ENCODE results near the gene ZNF438. TPM values are rescaled to one million over a fixed set of nuclear protein-coding genes. Genes with fewer than 3 reads are reported as not detected.

Gene ZNF438
- total RNA-seq, 2 experiments from 2014 or later = 2.3 to 2.6 TPM

DNA sequence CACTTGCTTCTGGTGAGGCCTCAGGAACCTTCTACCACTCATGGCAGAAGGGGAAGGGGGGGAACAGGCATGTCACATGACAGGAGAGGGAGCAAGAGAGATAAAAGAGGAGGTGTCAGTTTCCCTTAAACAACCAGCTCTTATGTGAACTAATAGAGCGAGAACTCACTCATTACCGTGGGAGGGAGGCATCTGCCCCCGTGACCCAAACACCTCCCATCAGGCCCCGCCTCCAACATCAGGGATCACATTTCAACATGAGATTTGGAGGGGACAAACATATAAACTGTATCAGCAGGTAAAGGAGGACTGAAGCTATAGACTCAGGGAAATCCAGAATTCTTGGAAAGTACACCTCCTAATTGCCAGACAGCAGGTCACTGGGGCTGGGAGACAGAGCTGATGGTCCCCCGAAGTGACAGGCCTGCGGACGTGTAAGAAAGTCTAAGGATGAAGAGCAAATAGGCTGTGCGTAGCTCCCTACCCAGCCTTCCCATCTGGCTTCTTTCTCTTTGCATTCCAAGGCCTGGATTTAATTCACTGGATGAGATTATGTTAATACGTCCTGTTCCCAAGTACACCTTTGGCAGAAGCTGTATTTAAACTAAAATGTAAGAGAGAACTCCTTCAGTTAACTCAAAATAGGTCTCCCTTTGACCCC is 215.4 kb downstream of the ZNF438 start:
- Mint-ChIP-seq H3K4me1 (ENCODE audit: low read depth) (peaks cover 28% of the 10 kb centered on the region), H3K9me3 (ENCODE audit: insufficient read depth) (no peaks in the 10 kb centered on the region), H3K36me3 (ENCODE audit: low read depth) (no peaks in the 10 kb centered on the region), H3K27ac (no peak overlapping the region), H3K27me3 (ENCODE audit: low read depth) (peaks cover 2% of the 10 kb centered on the region), H3K4me3 (no peak overlapping the region)
- no peak for DNase-seq
- no peak for ATAC-seq
- ChIA-PET CTCF (interaction anchor here (0.9 to 2.5 kb wide), 3 partner anchors 14 to 129 kb away, joined by 3 to 6 read pairs (median 3); no protein-coding TSS in a partner anchor), POLR2A (interaction anchor here (0.6 kb wide), 1 partner anchor 32 kb away, joined by 7 read pairs; no protein-coding TSS in a partner anchor)

DNA sequence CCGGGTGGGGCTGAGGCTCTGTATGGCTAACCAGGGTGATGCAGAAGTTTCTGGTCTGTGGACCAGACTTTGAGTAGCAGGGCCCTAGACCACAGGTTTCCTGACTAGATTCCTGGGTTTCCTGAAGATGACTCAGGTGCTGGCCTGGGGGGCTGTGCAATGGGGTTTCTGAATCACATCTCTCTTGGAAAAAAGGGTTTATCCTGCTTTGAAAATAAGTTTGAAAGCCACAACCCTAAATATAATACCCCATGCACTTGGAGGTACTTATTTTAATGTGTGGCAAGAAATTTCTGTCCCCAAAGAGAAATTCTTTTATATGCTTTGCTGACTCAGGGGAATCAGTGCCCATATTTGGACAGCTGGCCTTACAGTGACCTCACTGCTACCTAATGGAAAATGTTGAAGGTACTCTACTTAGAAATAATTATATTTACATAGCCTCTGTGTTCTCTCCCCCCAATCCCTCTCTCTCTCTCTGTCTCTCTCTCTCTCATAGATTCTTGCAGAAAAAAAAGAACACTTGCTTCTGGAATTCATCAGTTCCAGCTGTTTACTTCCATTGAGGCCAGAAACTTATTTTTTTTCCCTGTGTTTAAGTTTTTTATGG is 217.7 kb downstream of the ZNF438 start:
- no peaks in the 10 kb centered on the region for H3K9me3 Mint-ChIP-seq (ENCODE audit: insufficient read depth)
- CTCF ChIA-PET = interaction anchor here (2.5 kb wide), 1 partner anchor 29 kb away, joined by 6 read pairs; no protein-coding TSS in a partner anchor
- H3K27ac Mint-ChIP-seq = no peak overlapping the region
- POLR2A ChIA-PET = no interaction called here
- peaks cover 2% of the 10 kb centered on the region for H3K27me3 Mint-ChIP-seq (ENCODE audit: low read depth)
- H3K4me3 Mint-ChIP-seq = no peak overlapping the region
- no peaks in the 10 kb centered on the region for H3K36me3 Mint-ChIP-seq (ENCODE audit: low read depth)
- ATAC-seq (no peak), DNase-seq (no peak)
- H3K4me1 Mint-ChIP-seq (ENCODE audit: low read depth) = peaks cover 30% of the 10 kb centered on the region

DNA sequence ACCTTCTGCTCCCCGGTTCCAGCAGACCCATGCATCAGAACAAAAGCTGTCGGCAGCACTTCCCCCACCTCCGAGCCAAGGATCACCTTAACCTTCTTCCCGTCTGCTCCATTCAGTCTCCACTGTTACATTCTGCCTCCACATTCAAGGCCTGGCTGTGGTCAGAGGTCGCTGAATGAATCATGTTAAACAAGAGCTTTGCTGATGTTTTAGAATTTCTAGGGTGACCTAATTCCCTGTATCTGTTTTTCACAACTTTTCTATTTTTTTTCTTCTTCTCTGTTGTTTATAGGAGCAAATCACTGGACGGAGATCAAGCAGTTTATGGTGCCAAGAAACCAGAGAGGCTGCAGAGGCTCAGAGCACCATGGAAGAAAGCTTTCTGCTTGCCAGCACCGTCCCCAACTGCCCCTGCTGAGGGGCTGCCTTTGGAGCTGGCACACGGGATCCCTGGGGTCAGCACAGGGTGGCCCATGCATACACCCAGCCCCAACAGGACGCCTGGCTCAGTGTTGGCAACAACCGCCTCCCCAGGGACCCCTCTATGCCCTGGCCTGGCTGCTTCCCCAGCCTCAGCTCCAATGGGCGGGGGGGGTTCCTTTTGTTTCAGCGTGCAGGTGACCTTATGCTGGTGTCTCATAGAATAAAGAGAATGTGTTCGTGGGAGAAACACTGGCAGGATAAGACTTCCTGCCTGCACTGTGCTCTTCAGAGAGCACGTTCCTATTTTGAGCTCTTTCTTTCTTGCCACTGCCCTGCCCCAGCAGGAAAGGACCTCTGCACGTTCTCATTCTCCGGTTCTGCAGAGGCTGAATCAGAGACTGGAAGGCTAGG is 219.4 kb downstream of the ZNF438 start:
- ATAC-seq (peak; percentile 19), DNase-seq (no peak)
- peaks cover 2% of the 10 kb centered on the region for H3K27me3 Mint-ChIP-seq (ENCODE audit: low read depth)
- peak overlapping the region; percentile 65 for H3K27ac Mint-ChIP-seq
- CTCF ChIA-PET = interaction anchor here (1.2 kb wide), 1 partner anchor 28 kb away, joined by 4 read pairs; no protein-coding TSS in a partner anchor
- peaks cover 33% of the 10 kb centered on the region for H3K4me1 Mint-ChIP-seq (ENCODE audit: low read depth)
- no peak overlapping the region for H3K4me3 Mint-ChIP-seq
- H3K9me3 Mint-ChIP-seq (ENCODE audit: insufficient read depth) = no peaks in the 10 kb centered on the region
- H3K36me3 Mint-ChIP-seq (ENCODE audit: low read depth) = no peaks in the 10 kb centered on the region
- POLR2A ChIA-PET = no interaction called here

DNA sequence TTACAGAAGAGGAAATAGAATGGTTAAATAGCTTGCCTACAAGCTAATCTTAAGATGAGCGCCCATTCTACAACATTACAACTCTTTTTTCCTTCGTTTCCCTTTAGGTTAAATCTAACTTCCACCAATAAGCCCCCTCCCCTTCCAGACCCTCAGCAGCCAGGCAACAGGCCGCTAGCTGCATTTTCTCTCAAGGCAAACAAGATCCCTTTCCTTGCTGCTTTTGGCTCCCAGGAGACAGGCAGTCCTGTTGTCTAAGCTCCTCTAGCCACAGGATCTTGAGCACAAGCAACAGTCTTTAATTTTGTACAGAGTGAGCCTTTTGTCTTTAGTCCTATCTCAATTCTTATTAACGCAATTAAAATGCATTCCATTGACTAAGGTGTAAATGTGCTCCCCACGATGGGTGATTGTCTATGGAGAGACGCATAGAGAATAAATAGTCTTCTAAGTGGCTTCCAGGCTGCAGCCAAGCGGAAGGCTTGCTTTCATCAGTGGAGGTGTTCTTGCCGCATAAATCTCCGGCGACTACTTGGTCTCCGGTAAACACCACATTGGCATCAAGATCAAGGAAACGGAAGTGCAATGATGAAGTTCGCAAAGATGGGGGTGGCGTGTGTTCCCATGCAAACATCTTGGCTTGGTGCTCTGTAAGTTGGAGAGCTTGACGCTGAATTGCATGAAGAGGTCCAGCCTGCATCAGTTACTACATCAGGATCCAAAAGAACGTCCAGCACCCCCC is 220.2 kb downstream of the ZNF438 start:
- Mint-ChIP-seq H3K9me3 (ENCODE audit: insufficient read depth) (no peaks in the 10 kb centered on the region), H3K36me3 (ENCODE audit: low read depth) (no peaks in the 10 kb centered on the region), H3K4me1 (ENCODE audit: low read depth) (peaks cover 36% of the 10 kb centered on the region), H3K27ac (peak overlapping the region; percentile 65), H3K27me3 (ENCODE audit: low read depth) (peaks cover 2% of the 10 kb centered on the region), H3K4me3 (no peak overlapping the region)
- ChIA-PET POLR2A (interaction anchor here (0.5 kb wide), 1 partner anchor 463 kb away, joined by 4 read pairs; no protein-coding TSS in a partner anchor), CTCF (interaction anchor here (1.0 kb wide), 1 partner anchor 172 kb away, joined by 3 read pairs; no protein-coding TSS in a partner anchor)
- peak; percentile 36 for DNase-seq
- ATAC-seq = no peak

DNA sequence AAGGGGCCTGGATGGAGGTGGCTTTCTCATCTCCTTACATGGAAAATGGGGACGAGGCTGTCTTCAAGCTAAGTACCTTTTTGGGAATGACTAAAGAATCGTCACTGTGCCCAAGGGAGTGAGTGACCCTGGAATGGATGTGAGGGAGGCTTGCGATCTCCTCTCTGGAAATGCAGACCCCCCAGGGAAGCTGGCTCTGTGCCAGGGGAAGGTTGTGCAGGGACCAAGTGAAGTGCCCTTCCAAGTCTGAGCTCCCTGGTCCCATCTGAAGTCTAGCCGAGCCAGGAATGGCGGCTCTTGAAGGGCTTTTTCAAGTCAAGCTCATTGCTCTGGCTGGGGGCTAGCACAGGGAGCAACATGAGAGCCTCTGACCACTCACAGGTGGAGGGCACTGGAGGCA is 221.2 kb downstream of the ZNF438 start:
- no peaks in the 10 kb centered on the region for H3K36me3 Mint-ChIP-seq (ENCODE audit: low read depth)
- POLR2A ChIA-PET = no interaction called here
- no peak for ATAC-seq

DNA sequence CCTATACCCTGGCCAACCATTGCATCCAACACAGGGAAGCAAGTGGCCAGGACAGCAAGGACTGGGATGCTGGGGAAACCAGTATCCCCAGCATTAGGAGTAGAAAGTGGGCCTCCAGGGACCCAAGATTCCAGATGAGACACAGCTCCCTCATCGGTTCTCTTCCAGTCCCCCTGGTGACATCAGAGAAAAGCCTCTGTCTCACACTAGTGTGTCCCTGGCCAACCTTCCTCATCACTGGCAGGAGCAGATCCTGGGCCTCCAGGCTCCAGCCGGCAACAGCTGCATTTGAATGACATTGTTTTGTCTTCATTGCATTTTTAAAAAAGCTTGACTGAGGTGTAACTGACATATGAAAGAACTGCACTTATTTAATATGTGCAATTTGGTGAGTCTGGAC is 224.8 kb downstream of the ZNF438 start:
- Mint-ChIP-seq H3K27me3 (ENCODE audit: low read depth) (no peaks in the 10 kb centered on the region), H3K4me3 (no peak overlapping the region), H3K4me1 (ENCODE audit: low read depth) (peaks cover 18% of the 10 kb centered on the region), H3K9me3 (ENCODE audit: insufficient read depth) (no peaks in the 10 kb centered on the region), H3K27ac (no peak overlapping the region), H3K36me3 (ENCODE audit: low read depth) (no peaks in the 10 kb centered on the region)
- DNase-seq (no peak), ATAC-seq (no peak)
- CTCF ChIA-PET = interaction anchor here (1.8 kb wide), 1 partner anchor 119 kb away, joined by 4 read pairs; no protein-coding TSS in a partner anchor
- POLR2A ChIA-PET = no interaction called here

More for the DNA sequence above, 221.2 kb downstream of the ZNF438 start:
- H3K9me3 Mint-ChIP-seq (ENCODE audit: insufficient read depth) = no peaks in the 10 kb centered on the region
- peaks cover 36% of the 10 kb centered on the region for H3K4me1 Mint-ChIP-seq (ENCODE audit: low read depth)
- DNase-seq = no peak
- H3K4me3 Mint-ChIP-seq = no peak overlapping the region
- CTCF ChIA-PET = no interaction called here
- H3K27ac Mint-ChIP-seq = no peak overlapping the region
- peaks cover 2% of the 10 kb centered on the region for H3K27me3 Mint-ChIP-seq (ENCODE audit: low read depth)

DNA sequence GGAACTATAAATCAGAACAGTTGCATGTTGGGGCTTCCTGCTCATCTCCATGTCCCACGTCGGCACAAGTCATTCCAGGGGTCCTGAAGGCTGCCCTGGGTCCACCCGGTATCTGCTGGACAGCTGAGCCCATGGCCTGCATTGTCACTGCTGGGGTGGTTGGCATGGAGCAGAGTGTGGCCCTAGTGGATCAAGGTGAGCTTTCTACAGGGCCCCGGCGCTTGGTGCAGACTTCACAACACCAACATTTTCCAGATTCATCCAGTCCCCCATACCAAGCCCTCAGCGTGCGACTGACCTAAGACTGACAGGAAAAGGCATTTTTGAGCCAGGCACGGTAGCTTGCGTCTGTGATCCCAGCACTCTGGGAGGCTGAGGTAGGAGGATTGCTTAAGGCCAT is 226.6 kb downstream of the ZNF438 start:
- no peaks in the 10 kb centered on the region for H3K36me3 Mint-ChIP-seq (ENCODE audit: low read depth)
- no peaks in the 10 kb centered on the region for H3K9me3 Mint-ChIP-seq (ENCODE audit: insufficient read depth)
- POLR2A ChIA-PET = interaction anchor here (1.2 kb wide), 1 partner anchor 29 kb away, joined by 3 read pairs; no protein-coding TSS in a partner anchor
- H3K27ac Mint-ChIP-seq = no peak overlapping the region
- DNase-seq (no peak), ATAC-seq (no peak)
- CTCF ChIA-PET = interaction anchor here (1.5 to 1.8 kb wide), 2 partner anchors 118 to 134 kb away, joined by 4 to 5 read pairs; no protein-coding TSS in a partner anchor
- peaks cover 10% of the 10 kb centered on the region for H3K4me1 Mint-ChIP-seq (ENCODE audit: low read depth)
- no peaks in the 10 kb centered on the region for H3K27me3 Mint-ChIP-seq (ENCODE audit: low read depth)
- H3K4me3 Mint-ChIP-seq = no peak overlapping the region

DNA sequence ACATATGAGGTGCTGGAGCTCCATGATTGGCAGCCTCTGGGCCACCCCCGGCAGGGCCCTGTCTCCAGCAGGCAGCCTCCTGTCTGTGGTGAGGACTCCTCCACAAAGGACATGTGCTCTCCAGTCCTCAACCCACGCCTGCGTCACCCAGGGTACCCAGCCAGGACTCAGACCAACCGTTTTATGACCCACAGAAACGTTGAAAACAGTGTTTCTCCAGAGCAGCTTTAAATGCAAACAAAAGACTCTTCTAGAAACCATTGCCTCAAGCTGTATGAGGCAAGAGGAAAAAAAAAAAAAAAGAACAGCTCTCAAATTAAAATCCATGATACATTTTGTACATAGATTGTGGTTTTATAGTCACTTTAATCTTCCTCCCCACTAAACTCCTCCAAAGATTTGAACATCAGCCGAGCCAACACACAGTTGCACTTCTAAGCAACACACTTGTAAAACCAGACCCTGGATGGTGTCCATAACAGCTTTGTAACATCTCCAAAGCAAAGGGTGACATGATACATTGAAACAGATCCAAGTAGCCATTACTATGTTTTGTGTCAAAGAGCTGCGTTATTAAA is 227.1 kb downstream of the ZNF438 start:
- H3K36me3 Mint-ChIP-seq (ENCODE audit: low read depth) = no peaks in the 10 kb centered on the region
- no peak for DNase-seq
- POLR2A ChIA-PET = no interaction called here
- H3K27ac Mint-ChIP-seq = no peak overlapping the region
- H3K4me1 Mint-ChIP-seq (ENCODE audit: low read depth) = peaks cover 10% of the 10 kb centered on the region
- H3K4me3 Mint-ChIP-seq = no peak overlapping the region
- no peaks in the 10 kb centered on the region for H3K9me3 Mint-ChIP-seq (ENCODE audit: insufficient read depth)
- no peaks in the 10 kb centered on the region for H3K27me3 Mint-ChIP-seq (ENCODE audit: low read depth)
- ATAC-seq = no peak
- CTCF ChIA-PET = interaction anchor here (0.9 to 1.5 kb wide), 2 partner anchors 21 to 134 kb away, joined by 5 read pairs; no protein-coding TSS in a partner anchor

DNA sequence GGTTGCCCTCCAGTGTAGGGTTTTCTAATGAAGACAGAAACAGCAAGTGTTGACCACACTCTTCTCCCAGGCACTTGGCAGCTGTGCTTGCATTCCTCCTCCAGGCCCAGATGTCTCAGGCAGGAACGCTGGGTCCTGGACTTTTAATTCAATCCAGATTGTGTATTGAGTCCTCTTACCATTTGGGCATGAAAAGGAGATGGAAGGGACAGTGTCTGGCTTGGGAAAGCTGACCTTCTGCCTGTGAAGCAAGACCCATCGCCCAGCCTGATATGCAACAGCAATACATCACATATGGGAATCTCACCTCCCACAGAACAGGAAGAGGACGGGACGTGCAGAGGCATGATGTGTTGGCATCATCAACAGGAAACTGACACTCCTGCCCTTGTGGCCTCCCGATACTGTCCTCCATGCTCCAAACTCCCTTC is 227.8 kb downstream of the ZNF438 start:
- peaks cover 10% of the 10 kb centered on the region for H3K4me1 Mint-ChIP-seq (ENCODE audit: low read depth)
- no peak for ATAC-seq

DNA sequence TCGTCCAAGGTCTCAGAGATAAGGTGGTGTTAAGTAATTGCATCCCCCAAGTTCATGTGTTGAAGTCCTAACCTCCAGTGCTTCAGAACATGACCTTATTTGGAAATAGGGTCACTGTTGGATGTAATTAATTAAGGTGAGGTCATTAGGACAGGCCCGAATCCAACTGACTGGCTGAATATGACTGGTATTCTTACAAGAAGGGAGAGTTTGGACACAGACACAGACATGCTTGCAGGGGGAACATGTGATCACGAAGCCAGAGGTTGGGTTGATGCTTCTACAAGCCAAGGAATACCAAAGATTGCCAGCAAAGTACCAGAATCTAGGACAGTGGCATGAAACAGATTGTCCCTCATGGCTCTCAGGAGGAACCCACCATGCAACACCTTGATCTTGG is 228.6 kb downstream of the ZNF438 start:
- Mint-ChIP-seq H3K36me3 (ENCODE audit: low read depth) (no peaks in the 10 kb centered on the region), H3K4me1 (ENCODE audit: low read depth) (peaks cover 10% of the 10 kb centered on the region), H3K27ac (no peak overlapping the region), H3K9me3 (ENCODE audit: insufficient read depth) (no peaks in the 10 kb centered on the region), H3K27me3 (ENCODE audit: low read depth) (no peaks in the 10 kb centered on the region), H3K4me3 (no peak overlapping the region)
- POLR2A ChIA-PET = no interaction called here
- DNase-seq (no peak), ATAC-seq (no peak)
- CTCF ChIA-PET = no interaction called here

More for the DNA sequence above, 227.8 kb downstream of the ZNF438 start:
- ChIA-PET CTCF (interaction anchor here (0.9 to 1.5 kb wide), 2 partner anchors 20 to 133 kb away, joined by 5 read pairs; no protein-coding TSS in a partner anchor), POLR2A (no interaction called here)
- H3K27ac Mint-ChIP-seq = no peak overlapping the region
- H3K36me3 Mint-ChIP-seq (ENCODE audit: low read depth) = no peaks in the 10 kb centered on the region
- no peaks in the 10 kb centered on the region for H3K9me3 Mint-ChIP-seq (ENCODE audit: insufficient read depth)
- DNase-seq = no peak
- H3K27me3 Mint-ChIP-seq (ENCODE audit: low read depth) = no peaks in the 10 kb centered on the region
- no peak overlapping the region for H3K4me3 Mint-ChIP-seq

DNA sequence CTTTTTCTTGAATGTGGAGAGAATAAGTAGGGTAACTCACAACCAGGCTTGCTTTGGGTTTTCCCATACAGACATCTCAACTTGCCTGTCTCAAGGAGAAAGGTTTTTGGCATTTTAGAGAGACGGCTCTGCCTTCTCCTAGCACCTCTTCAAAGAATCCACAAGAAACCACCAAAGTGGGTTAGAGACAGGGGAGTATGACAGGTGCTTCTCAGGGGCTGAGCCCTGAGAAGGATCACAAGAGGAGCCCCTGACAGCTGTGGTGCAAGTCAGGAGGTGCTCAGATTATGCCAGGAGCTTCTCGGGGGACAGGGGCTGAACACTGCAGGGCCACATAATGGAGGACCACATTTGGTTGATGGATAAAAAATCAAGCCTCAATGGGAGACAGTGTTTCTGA is 231.3 kb downstream of the ZNF438 start:
- DNase-seq = no peak
- ATAC-seq = no peak
- no peaks in the 10 kb centered on the region for H3K36me3 Mint-ChIP-seq (ENCODE audit: low read depth)
- CTCF ChIA-PET = no interaction called here
- H3K4me3 Mint-ChIP-seq = no peak overlapping the region
- peaks cover 4% of the 10 kb centered on the region for H3K4me1 Mint-ChIP-seq (ENCODE audit: low read depth)
- no peak overlapping the region for H3K27ac Mint-ChIP-seq
- H3K27me3 Mint-ChIP-seq (ENCODE audit: low read depth) = no peaks in the 10 kb centered on the region
- H3K9me3 Mint-ChIP-seq (ENCODE audit: insufficient read depth) = no peaks in the 10 kb centered on the region
- POLR2A ChIA-PET = no interaction called here

Data from activated CD8-positive, alpha-beta T cell treated with anti-CD3 and anti-CD28 coated beads, Interleukin-2, amount 10 ng/mL, durations not matched to agents 7 days and 5 days (primary cell).